Muscle layer of colon (tissue), 2 donors: ENCODE data around the gene ABCA13.

Source experiments
- H3K27ac ChIP-seq: one replicate; pipeline ENCODE4 v1.7.0; 2013; ENCODE audit warnings: low read depth, mild to moderate bottlenecking, low read length, moderate library complexity
- H3K27me3 ChIP-seq, 2 donors: one replicate each; pipeline ENCODE4 v1.7.0; 2013; ENCODE audit warnings: low read length in 2 of 2, mild to moderate bottlenecking in 2 of 2; ENCODE audit not compliant: insufficient read depth in 2 of 2, control insufficient read depth in 1 of 2
- H3K36me3 ChIP-seq: one replicate; pipeline ENCODE4 v1.7.0; 2013; ENCODE audit warnings: mild to moderate bottlenecking, low read length; ENCODE audit not compliant: insufficient read depth
- H3K4me1 ChIP-seq: one replicate; pipeline ENCODE4 v1.7.0; 2013; ENCODE audit warnings: mild to moderate bottlenecking, low read length; ENCODE audit not compliant: insufficient read depth
- H3K4me3 ChIP-seq, 2 donors: one replicate each; pipeline ENCODE4 v1.7.0; 2013; ENCODE audit warnings: low read length in 2 of 2, low read depth in 1 of 2, mild to moderate bottlenecking in 1 of 2, moderate library complexity in 1 of 2
- H3K9ac ChIP-seq: one replicate; pipeline ENCODE4 v1.7.0; 2013; ENCODE audit warnings: low read length
- H3K9me3 ChIP-seq: one replicate; pipeline ENCODE4 v1.7.0; 2013; ENCODE audit warnings: mild to moderate bottlenecking, low read length
- donor health status: abdominal sarcoma.
- donor health status: Adenocarcinoma of cecum.

ABCA13 gene

DNA sequence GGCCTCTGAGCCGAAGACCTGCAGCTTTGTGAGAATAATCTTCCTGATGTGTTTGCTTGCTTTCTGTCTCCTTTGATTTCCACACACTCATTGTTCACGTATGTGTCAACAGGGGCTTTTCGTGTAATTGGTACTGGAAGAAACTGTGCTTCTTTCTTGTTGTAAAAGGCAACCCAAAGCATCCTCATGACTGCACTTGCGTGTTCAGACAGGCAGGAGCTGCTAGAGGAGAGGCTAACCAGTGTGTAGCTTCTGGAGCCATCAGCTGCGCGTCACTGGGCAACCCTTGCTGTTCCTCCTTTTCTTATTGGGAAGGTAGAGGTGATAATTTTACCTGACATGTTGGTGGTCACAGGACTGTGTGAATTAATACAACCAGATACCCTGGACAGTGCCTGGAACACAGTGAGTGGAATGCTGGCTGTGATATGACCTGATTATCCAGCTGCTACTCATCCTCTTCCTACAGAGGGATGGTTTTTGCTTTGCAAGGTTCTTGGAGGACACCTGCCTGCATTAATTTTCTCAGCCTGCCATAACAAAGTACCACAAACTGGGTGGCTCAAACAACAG lies 213.0 kb downstream of the ABCA13 start:
- Histone ChIP-seq H3K4me1 (no peaks in the 10 kb centered on the region), H3K4me3 (no peak overlapping the region), H3K36me3 (no peaks in the 10 kb centered on the region), H3K27ac (no peak overlapping the region), H3K9me3 (no peaks in the 10 kb centered on the region), H3K9ac (no peak overlapping the region), H3K27me3 (no peaks in the 10 kb centered on the region)

DNA sequence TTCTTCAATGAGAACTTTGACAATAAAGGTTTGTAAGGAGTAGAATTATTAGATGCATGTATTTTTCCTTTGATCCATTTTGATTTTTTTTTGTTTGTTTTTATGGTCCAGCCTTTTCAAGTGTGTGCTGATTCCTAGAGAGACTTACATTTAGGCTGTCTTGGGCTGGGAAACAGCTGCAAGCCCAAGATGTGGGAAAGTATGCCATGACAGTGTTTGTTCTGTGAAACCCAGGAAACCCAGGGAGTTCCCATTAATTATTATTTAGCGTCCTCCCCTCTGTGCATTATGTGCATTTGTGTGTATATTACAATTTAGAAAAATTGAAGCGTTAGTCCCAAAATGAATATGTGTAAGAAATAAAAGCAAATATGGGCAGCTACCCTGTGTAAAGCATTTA lies 216.7 kb downstream of the ABCA13 start:
- Histone ChIP-seq H3K27ac (no peak overlapping the region), H3K9me3 (no peaks in the 10 kb centered on the region), H3K9ac (no peak overlapping the region), H3K4me3 (no peak overlapping the region), H3K36me3 (no peaks in the 10 kb centered on the region), H3K4me1 (no peaks in the 10 kb centered on the region), H3K27me3 (no peaks in the 10 kb centered on the region)

DNA sequence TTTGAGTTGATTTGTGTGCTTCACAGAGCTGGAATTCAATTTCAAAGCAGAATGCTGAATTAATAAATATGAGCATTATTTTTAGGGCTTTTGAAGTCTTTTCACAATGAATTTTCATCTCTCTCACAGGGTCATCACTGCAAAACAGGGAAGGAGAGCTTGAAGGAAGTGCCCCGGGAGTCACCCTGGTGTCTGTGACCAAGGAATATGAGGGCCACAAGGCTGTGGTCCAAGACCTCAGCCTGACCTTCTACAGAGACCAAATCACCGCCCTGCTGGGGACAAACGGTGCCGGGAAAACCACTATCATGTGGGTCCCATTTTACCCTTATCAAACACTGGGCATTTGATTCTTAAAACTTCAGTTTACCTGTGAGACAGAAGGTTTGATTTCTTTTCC lies 217.7 kb downstream of the ABCA13 start:
- H3K9ac ChIP-seq = no peak overlapping the region
- H3K4me3 ChIP-seq = no peak overlapping the region
- no peaks in the 10 kb centered on the region for H3K4me1 ChIP-seq
- no peaks in the 10 kb centered on the region for H3K9me3 ChIP-seq
- H3K27me3 ChIP-seq = no peaks in the 10 kb centered on the region
- no peaks in the 10 kb centered on the region for H3K36me3 ChIP-seq
- no peak overlapping the region for H3K27ac ChIP-seq

DNA sequence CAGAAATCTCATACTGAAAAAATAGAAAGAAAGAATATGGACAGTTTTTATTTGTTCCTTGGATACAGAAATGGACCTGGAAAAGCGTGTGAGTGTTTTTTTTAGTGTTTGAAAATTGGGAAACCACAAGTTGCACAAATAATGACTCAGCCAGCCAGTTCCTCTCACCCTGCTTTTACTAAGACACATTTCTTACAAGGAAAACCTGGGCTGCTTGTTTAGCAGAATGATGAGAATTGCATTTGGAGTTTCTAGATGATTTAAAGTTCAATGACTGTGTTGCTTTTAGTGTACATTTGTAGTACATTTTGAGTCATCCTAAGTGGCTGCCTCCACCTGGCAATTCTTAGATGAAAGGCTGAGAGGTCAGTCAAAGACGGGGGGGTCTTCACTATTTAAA lies 218.7 kb downstream of the ABCA13 start:
- Histone ChIP-seq H3K27ac (no peak overlapping the region), H3K4me1 (no peaks in the 10 kb centered on the region), H3K9ac (no peak overlapping the region), H3K9me3 (no peaks in the 10 kb centered on the region), H3K27me3 (no peaks in the 10 kb centered on the region), H3K4me3 (no peak overlapping the region), H3K36me3 (no peaks in the 10 kb centered on the region)

DNA sequence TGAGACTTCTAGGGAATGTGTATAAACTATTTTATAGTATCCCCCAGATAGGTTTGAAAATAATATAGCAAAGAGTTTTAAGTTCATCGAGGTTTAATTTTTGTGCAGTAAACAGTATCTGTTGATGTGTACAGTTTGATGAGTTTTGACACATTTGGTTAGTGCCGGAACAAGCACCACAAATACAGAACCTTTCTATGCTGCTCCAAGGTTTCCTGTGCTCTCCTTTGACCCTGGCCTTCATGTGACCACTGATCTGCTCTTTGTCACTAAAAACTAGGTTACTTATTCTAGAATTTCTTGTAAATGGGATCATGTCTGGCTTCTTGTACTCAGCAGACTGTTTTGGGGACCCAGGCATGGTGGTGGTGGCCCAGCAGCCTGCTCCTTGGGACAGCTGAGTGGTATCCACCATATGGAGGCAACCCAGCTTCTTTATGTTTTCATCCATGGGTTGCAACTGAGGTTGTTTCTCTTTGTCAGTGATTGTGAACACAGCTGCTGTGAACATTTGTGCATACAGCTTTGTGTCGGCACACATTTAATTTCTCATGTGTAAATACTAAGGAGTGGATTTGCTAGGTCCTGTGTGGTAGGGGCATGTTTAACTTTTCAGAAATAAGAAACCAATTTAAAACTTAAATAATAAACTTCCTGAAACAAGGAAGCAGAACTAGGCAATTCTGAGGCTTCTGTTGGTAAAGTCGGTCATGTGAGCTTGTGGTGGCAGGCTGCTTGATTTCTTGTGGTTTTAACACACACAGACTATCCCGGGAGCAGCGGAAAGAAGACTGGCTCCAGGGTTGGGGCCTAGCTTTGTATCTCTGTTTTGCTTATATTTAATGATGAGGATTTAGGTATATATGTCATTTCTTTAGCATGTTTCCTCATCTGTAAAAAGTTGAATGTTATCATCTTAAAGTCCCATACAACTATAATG lies 219.4 kb downstream of the ABCA13 start:
- H3K27me3 ChIP-seq = no peaks in the 10 kb centered on the region
- H3K27ac ChIP-seq = no peak overlapping the region
- no peak overlapping the region for H3K9ac ChIP-seq
- H3K36me3 ChIP-seq = no peaks in the 10 kb centered on the region
- no peaks in the 10 kb centered on the region for H3K9me3 ChIP-seq
- H3K4me1 ChIP-seq = no peaks in the 10 kb centered on the region
- H3K4me3 ChIP-seq = no peak overlapping the region

DNA sequence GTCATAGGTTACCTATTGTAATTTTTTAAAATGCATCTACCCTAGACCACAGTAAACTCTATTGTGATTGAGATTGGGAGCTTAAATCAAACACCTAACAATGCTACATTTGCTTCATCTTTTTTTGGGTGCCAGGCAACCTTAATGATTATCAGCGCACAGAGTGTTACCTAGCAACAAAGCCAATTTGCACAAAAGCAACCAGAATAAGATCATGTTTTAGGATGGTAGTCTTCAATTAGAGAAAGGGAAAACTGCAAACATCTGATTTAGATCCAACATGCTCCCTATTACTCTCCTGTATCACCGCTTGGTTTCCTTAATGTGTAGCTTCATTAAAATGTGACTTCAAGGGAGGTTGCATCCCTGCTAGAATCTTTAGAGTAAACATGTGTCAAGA lies 226.9 kb downstream of the ABCA13 start:
- no peaks in the 10 kb centered on the region for H3K4me1 ChIP-seq
- no peak overlapping the region for H3K27ac ChIP-seq
- no peaks in the 10 kb centered on the region for H3K9me3 ChIP-seq
- H3K4me3 ChIP-seq = no peak overlapping the region
- H3K36me3 ChIP-seq = no peaks in the 10 kb centered on the region
- H3K27me3 ChIP-seq = no peaks in the 10 kb centered on the region
- no peak overlapping the region for H3K9ac ChIP-seq

DNA sequence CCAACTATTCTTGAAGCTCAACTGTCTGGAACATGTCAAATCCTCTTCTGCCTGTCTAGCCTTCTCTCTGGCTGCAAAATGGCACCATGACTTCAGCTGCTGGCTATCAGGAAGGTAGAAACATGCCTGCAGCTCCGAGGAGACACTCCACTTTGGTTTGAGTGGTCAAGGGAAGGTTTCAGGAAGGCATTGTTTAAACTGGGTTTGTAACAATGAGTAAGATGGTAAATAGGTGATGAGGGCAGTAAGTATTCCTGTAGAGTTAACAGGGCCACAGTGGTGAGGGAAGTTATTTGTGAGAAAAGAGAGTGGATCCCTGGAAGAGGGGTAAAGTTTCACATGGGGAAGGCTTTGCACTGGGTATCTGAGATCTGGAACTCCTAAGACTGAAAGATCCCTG lies 231.5 kb downstream of the ABCA13 start:
- Histone ChIP-seq H3K36me3 (no peaks in the 10 kb centered on the region), H3K27me3 (no peaks in the 10 kb centered on the region), H3K4me3 (no peak overlapping the region), H3K4me1 (no peaks in the 10 kb centered on the region), H3K27ac (no peak overlapping the region), H3K9ac (no peak overlapping the region), H3K9me3 (no peaks in the 10 kb centered on the region)

DNA sequence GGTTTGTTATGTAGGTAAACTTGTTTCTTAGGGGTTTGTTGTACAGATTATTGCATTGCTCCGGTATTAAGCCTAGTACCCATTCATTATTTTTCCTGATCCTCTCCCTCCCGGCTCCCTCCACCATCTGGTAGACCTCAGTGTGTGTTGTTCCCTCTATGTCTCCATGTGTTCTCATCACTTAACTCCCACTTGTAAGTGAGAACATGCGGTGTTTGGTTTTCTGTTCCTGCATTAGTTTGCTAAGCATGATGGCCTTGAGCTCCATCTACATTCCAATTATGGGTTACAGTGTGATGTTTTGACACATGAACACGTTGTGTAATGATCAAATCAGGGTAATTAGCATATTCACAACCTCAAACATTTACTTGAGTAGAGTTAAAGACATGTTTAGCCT lies 237.5 kb downstream of the ABCA13 start:
- no peaks in the 10 kb centered on the region for H3K36me3 ChIP-seq
- H3K9ac ChIP-seq = no peak overlapping the region
- H3K4me1 ChIP-seq = no peaks in the 10 kb centered on the region
- no peak overlapping the region for H3K27ac ChIP-seq
- no peaks in the 10 kb centered on the region for H3K9me3 ChIP-seq
- H3K27me3 ChIP-seq = no peaks in the 10 kb centered on the region
- H3K4me3 ChIP-seq = no peak overlapping the region

DNA sequence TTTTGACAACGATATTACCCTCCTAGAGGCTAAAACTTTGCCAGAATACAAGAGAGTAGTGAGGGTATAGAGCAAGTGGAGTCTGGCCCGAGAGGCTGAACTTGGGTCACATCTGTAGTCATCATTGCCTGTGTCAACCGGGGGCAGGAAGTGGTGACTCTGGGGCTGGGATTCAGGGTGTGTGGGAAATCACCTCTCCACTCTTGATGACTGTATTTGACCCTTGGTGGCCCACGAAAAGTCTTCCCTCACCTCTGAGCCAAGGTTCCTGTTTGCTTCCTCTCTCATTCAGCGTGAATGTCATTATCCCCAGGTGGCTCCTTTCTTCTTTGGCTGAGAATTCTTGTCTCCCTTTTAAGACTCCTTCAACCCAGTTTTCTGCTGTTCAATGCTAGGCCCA lies 240.4 kb downstream of the ABCA13 start:
- Histone ChIP-seq H3K27me3 (no peaks in the 10 kb centered on the region), H3K9ac (no peak overlapping the region), H3K9me3 (no peaks in the 10 kb centered on the region), H3K36me3 (no peaks in the 10 kb centered on the region), H3K4me1 (no peaks in the 10 kb centered on the region), H3K4me3 (no peak overlapping the region), H3K27ac (no peak overlapping the region)

DNA sequence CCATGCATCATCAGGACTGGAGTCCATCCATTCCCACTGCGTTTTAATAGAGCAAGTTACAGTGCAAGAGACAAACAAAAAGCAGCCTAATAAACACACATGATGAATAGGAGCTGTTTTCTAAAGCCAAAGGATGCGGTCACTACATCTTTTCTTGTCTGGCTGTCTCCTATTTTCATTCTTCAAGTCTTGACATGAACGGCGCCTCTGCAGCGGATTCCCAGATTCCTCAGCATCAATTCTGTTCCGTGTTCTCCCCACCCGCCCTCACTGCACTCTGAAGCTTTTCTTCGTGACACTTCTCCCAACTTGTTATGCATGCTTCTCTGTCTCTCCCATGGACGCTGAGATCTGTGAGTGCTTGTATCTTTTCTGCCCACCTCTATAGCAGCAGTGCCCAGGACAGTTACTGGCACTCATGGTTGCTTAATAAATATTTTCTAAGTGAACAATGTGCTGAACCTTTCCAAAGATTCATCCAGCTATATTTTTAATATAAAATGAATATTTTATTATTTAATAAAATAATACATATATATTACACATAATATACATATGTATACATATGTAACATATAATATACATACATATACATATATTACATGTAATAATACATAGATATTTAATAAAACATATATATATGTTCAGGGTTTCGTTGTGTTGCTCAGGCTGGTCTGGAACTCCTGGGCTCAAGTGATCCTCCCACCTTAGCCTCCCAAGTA lies 242.9 kb downstream of the ABCA13 start:
- Histone ChIP-seq H3K9me3 (no peaks in the 10 kb centered on the region), H3K4me1 (no peaks in the 10 kb centered on the region), H3K36me3 (no peaks in the 10 kb centered on the region), H3K9ac (no peak overlapping the region), H3K4me3 (no peak overlapping the region), H3K27ac (no peak overlapping the region), H3K27me3 (no peaks in the 10 kb centered on the region)

DNA sequence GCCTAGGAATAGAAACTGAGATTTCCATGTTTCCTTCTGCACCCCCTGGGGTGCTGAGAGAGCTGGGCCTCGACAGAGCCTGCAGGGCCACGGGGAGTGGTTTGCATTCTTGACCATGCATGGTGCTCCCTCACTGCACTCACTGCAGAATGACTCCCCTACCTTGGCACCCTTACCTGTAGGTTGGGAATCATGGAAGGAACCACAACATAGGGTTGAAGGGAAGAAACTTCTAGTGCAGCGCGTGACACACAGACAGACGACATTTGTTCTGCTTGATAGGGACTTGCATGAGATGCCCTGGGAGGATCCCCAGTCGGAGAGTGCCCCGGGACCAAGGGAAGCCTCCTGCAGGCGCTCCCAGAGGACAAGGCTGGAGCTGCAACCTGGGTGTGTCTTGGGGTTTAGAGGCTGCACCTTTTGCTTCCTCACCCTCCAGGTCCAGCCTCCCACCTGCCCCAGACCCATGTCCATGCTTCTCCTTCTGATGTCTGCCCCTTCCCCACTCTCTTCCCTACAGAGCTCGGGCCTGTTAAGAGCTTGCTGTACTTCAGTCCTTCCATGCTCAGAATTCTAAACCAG lies 245.2 kb downstream of the ABCA13 start:
- Histone ChIP-seq H3K9me3 (no peaks in the 10 kb centered on the region), H3K36me3 (no peaks in the 10 kb centered on the region), H3K27me3 (no peaks in the 10 kb centered on the region), H3K9ac (no peak overlapping the region), H3K4me1 (no peaks in the 10 kb centered on the region), H3K4me3 (no peak overlapping the region), H3K27ac (no peak overlapping the region)
